SK-N-SH treated with all-trans-retinoic acid at 6 μM for 48 hours (cell line): Measurements from ENCODE around the gene DYNC1LI2.

Experiments used
- ESRRG ChIP-seq: fragments of 250-450 bp; sonication (Bioruptor Pico); IDR thresholded peaks from 2 replicates; pipeline ENCODE4 v1.6.1; 2021; ENCODE audit warnings: mild to moderate bottlenecking
- ISL1 ChIP-seq: fragments of 250-450 bp; sonication (Bioruptor Pico); IDR thresholded peaks from 2 replicates; pipeline ENCODE4 v2.1.2; 2022; ENCODE audit warnings: mild to moderate bottlenecking, moderate library complexity
- PATZ1 ChIP-seq: fragments of 250-450 bp; sonication (Bioruptor Pico); IDR thresholded peaks from 2 replicates; pipeline ENCODE4 v1.8.0; 2020; ENCODE audit warnings: mild to moderate bottlenecking, moderate library complexity, borderline replicate concordance
- POU6F1 ChIP-seq: fragments of 250-450 bp; sonication (Bioruptor Pico); IDR thresholded peaks from 2 replicates; pipeline ENCODE4 v1.8.0; 2021; ENCODE audit warnings: low read depth, mild to moderate bottlenecking, moderate library complexity, borderline replicate concordance
- SNAI2 ChIP-seq: fragments of 250-450 bp; sonication (Bioruptor Pico); IDR thresholded peaks from 2 replicates; pipeline ENCODE4 v1.5.0; 2020; ENCODE audit warnings: mild to moderate bottlenecking, moderate library complexity
- ZFP30 ChIP-seq: fragments of 450-650 bp; formaldehyde crosslinking; IDR thresholded peaks from 2 replicates; pipeline ENCODE4 v1.5.0; 2022; ENCODE audit warnings: mild to moderate bottlenecking, moderate library complexity

GRCh38 chr16:66689282-66689681 is 62.1 kb downstream of the DYNC1LI2 start:
- no peak for TF ChIP-seq POU6F1
- TF ChIP-seq ESRRG (CRISPR knock-in tag): no peak
- TF ChIP-seq PATZ1 (CRISPR knock-in tag): no peak
- TF ChIP-seq SNAI2: no peak
- no peak for TF ChIP-seq ISL1
- TF ChIP-seq ZFP30: no peak
